ENCODE measurements around the gene MPG.

GRCh38 chr16:86483-86952, 8.5 kb downstream of the MPG start:
- TF ChIP-seq CTCF (IDR thresholded peaks at IDR 0.05; ENCODE audit: low read depth, low read length, poor library complexity, severe bottlenecking) (no peak), EZH2phosphoT487 (IDR thresholded peaks at IDR 0.05; ENCODE audit: borderline replicate concordance, low read length) (no peak)

Measured in DOHH2 (cell line).